ENCODE results near the gene NUDT5.

The NUDT5 gene

DNA sequence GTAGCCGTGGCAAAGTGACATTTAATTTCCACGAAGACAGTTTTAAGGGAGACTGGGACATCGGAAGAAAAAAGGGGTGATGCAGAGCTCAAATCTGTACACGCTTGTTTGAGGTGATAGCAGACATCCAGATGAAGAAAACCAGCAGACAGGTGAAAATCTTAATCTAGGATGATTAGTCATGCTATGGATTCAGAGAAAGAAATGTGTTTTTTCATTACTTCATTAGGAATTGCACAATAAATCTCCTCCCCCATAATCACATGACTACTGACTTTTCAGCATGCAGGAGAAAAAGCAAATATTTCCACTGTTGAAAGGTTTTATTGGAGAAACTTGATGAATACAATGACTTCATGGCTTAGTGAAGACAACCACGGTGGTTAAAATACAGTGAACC, 2.5 kb downstream of the NUDT5 start:
- TF ChIP-seq PAX5 (IDR thresholded peaks at IDR 0.05; ENCODE audit: insufficient read depth, low read length, severe bottlenecking) (no peak), POU2F2 (IDR thresholded peaks at IDR 0.05; ENCODE audit: low read depth, low read length) (no peak), TAF1 (IDR thresholded peaks at IDR 0.05; ENCODE audit: low read depth, low read length) (no peak), POLR2AphosphoS5 (IDR thresholded peaks at IDR 0.05; ENCODE audit: low read depth, low read length) (no peak), POLR2A (IDR thresholded peaks at IDR 0.05; ENCODE audit: low read depth, low read length) (no peak), SPI1 (IDR thresholded peaks at IDR 0.05; ENCODE audit: low read depth, low read length) (no peak)
- DNase-seq (ENCODE audit: insufficient read length, low spot score) (no peak), FAIRE-seq (no peak)

DNA sequence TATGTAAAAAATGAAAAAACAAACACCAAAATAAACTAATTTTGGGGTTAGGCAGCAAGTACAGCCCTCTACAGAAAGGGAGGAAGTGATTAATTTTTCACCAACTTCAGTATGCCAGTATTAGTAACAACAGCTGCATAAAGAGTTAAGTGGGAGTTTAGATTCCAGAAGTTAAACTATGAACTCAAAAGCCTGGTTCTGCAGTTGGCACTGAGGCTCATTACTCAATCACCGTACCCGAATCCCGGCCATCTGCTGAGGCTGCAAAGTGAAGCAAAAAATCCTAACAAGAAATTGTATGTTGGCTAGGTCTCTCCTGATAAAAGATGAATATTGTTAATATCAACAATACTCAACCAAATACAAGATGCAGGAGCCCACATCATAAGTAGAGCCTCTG, 4.0 kb downstream of the NUDT5 start:
- peak; percentile 48; the same call in 1 of the 2 replicates for TF ChIP-seq SPI1 (IDR thresholded peaks at IDR 0.05; ENCODE audit: low read depth, low read length)
- TF ChIP-seq POLR2A (IDR thresholded peaks at IDR 0.05; ENCODE audit: low read depth, low read length): no peak
- TF ChIP-seq TAF1 (IDR thresholded peaks at IDR 0.05; ENCODE audit: low read depth, low read length): no peak
- no peak for TF ChIP-seq POU2F2 (IDR thresholded peaks at IDR 0.05; ENCODE audit: low read depth, low read length)
- no peak for TF ChIP-seq PAX5 (IDR thresholded peaks at IDR 0.05; ENCODE audit: insufficient read depth, low read length, severe bottlenecking)
- no peak for DNase-seq (ENCODE audit: insufficient read length, low spot score)
- no peak for FAIRE-seq

DNA sequence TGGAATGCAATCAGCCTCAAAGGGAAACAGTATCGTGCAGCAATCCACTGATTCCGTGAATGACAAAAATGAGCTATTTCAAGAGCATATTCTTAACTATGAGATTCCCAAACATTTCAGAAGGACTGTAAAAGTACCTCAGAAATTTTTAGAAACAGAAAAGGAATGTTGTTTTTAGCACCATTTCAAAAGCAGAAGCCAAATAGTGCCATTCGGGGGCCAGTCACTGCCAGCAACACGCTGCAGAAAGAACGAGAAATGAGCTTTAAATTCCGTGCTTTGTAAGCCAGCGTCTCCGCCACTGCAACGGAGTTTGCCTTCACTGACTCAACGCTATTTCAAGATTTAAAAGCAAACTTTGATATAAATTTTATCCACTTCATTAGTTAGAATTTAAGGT, 6.3 kb downstream of the NUDT5 start:
- no peak for FAIRE-seq

DNA sequence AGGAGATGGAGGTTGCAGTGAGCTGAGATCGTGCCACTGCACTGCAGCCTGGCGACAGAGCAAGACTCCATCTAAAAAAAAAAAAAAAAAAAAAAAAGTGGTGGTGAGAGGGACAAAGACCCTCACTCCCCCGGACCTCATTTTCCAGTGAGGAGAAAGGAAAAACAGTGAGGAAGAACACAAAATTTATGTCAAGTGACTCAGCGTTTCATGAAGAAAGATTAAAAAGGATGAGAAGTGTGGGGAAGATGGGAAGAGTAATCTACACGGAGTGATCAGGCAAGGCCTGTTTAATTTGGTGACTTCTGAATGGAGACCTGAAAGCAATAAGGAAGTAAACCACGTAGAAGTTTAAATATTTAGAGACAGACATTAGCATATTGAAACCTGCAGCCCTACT, 7.0 kb downstream of the NUDT5 start:
- FAIRE-seq: no peak
- TF ChIP-seq POLR2A (IDR thresholded peaks at IDR 0.05; ENCODE audit: low read depth, low read length) (no peak), SPI1 (IDR thresholded peaks at IDR 0.05; ENCODE audit: low read depth, low read length) (no peak)
- DNase-seq (ENCODE audit: insufficient read length, low spot score): no peak

More for the DNA sequence above, 6.3 kb downstream of the NUDT5 start:
- TF ChIP-seq POLR2A (IDR thresholded peaks at IDR 0.05; ENCODE audit: low read depth, low read length) (no peak), PAX5 (IDR thresholded peaks at IDR 0.05; ENCODE audit: insufficient read depth, low read length, severe bottlenecking) (no peak), TAF1 (IDR thresholded peaks at IDR 0.05; ENCODE audit: low read depth, low read length) (no peak), POLR2AphosphoS5 (IDR thresholded peaks at IDR 0.05; ENCODE audit: low read depth, low read length) (no peak), SPI1 (IDR thresholded peaks at IDR 0.05; ENCODE audit: low read depth, low read length) (no peak)
- DNase-seq (ENCODE audit: insufficient read length, low spot score): no peak

DNA sequence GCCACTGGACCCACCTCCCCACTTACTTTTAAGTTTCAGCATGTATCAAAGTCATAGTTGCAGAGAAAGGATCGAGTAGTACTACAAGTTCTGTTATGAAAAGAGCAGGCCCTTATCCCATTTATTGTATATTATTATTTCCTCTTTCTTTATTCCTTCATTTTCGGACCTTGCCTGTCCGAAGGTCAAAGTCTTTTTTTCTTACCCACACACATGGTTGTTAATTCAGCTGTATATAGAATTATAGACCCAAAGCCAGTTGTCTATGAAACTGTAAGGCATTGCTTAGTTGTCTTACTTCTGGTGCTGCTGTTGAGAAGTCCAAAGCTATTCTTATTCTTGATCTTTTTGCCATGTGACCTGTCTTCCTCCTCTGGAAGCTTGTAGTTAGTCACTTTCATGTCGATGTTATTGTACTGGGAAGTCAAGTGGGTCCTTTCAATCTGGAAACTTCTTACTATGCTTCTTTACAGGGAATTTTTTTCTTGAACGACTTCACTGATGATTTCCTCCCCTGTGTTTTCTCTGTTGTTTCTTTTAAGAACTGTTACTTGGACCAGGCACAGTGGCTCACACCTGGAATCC, 8.3 kb downstream of the NUDT5 start:
- no peak for DNase-seq (ENCODE audit: insufficient read length, low spot score)
- FAIRE-seq: no peak

DNA sequence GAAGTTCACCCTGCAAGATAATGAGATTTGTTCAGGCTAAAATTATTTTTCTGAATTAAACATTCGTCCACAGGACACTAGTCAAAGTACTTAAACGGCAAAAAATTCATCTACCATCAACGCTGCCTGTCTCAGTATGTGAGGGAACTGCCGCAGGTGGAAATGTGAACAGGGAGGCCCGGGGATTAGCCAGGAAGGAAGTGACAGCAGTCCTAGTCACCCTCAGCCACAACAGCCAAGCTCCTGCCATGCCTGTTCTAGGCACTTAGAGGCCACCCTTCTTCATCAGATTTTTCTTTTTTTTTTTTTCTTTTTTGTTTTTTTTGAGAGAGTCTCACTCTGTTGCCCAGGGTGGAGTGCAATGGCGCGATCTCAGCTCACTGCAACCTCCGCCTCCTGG, 9.4 kb downstream of the NUDT5 start:
- TF ChIP-seq POU2F2 (IDR thresholded peaks at IDR 0.05; ENCODE audit: low read depth, low read length) (no peak), POLR2AphosphoS5 (IDR thresholded peaks at IDR 0.05; ENCODE audit: low read depth, low read length) (no peak), TAF1 (IDR thresholded peaks at IDR 0.05; ENCODE audit: low read depth, low read length) (no peak), PAX5 (IDR thresholded peaks at IDR 0.05; ENCODE audit: insufficient read depth, low read length, severe bottlenecking) (no peak), POLR2A (IDR thresholded peaks at IDR 0.05; ENCODE audit: low read depth, low read length) (no peak), SPI1 (IDR thresholded peaks at IDR 0.05; ENCODE audit: low read depth, low read length) (no peak)
- no peak for DNase-seq (ENCODE audit: insufficient read length, low spot score)
- no peak for FAIRE-seq

More for the DNA sequence above, 8.3 kb downstream of the NUDT5 start:
- TF ChIP-seq SPI1 (IDR thresholded peaks at IDR 0.05; ENCODE audit: low read depth, low read length) (no peak), POLR2AphosphoS5 (IDR thresholded peaks at IDR 0.05; ENCODE audit: low read depth, low read length) (no peak), POU2F2 (IDR thresholded peaks at IDR 0.05; ENCODE audit: low read depth, low read length) (no peak)

DNA sequence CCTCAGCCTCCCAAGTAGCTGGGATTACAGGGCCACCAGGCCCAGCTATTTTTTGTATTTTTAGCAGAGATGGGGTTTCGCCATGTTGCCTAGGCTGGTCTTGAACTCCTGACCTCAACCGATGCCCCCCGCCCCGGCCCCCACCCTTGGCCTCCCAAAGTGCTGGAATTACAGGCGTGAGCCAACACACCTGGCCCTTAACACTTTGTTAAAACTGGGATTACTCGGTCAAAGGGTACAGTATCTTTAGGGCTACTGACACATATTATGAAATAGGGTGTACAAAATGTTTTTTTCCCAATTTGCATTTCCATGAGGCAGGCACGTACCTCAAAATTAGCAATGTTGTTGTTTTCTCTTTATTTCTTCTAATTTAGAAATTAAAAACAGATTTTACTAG, 11.5 kb downstream of the NUDT5 start:
- no peak for FAIRE-seq
- no peak for DNase-seq (ENCODE audit: insufficient read length, low spot score)
- TF ChIP-seq POLR2A (IDR thresholded peaks at IDR 0.05; ENCODE audit: low read depth, low read length) (no peak), TAF1 (IDR thresholded peaks at IDR 0.05; ENCODE audit: low read depth, low read length) (no peak), SPI1 (IDR thresholded peaks at IDR 0.05; ENCODE audit: low read depth, low read length) (no peak), PAX5 (IDR thresholded peaks at IDR 0.05; ENCODE audit: insufficient read depth, low read length, severe bottlenecking) (no peak), POLR2AphosphoS5 (IDR thresholded peaks at IDR 0.05; ENCODE audit: low read depth, low read length) (no peak), POU2F2 (IDR thresholded peaks at IDR 0.05; ENCODE audit: low read depth, low read length) (no peak)

DNA sequence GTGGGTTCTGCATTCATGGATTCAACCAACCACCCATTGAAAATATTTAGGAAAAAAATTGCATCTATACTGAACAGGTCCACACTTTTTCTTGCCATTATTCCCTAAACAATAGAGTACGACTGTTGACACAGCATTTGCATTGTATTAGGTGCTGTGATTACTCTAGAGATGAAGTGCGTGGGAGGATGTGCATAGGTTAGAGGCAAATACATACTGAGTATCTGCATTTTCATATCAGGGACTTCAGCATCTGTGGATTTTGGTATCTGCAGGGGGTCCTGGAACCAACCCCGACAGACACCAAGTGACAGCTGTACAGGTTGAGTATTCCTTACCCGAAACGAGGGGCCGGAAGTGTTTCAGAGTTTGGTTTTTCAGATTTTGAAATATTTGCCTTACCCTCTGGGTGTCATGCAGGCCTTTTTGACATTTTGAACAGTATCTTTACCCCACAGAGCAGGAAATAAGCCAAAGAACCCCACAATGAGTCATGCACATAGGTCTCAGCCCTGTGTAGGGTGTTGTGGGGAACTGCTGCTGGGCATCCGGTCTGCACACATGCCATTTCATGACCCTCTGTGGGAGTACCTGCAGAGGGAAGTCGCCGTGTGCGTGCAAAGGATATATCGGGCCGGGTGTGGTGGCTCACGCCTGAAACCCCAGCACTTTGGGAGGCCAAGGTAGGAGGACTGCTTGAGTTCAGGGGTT, 14.5 kb downstream of the NUDT5 start:
- TF ChIP-seq POLR2A (IDR thresholded peaks at IDR 0.05; ENCODE audit: low read depth, low read length) (no peak), POU2F2 (IDR thresholded peaks at IDR 0.05; ENCODE audit: low read depth, low read length) (no peak), TAF1 (IDR thresholded peaks at IDR 0.05; ENCODE audit: low read depth, low read length) (no peak), SPI1 (IDR thresholded peaks at IDR 0.05; ENCODE audit: low read depth, low read length) (no peak), POLR2AphosphoS5 (IDR thresholded peaks at IDR 0.05; ENCODE audit: low read depth, low read length) (no peak), PAX5 (IDR thresholded peaks at IDR 0.05; ENCODE audit: insufficient read depth, low read length, severe bottlenecking) (no peak)
- DNase-seq (ENCODE audit: insufficient read length, low spot score): no peak
- FAIRE-seq: peak; percentile 26

DNA sequence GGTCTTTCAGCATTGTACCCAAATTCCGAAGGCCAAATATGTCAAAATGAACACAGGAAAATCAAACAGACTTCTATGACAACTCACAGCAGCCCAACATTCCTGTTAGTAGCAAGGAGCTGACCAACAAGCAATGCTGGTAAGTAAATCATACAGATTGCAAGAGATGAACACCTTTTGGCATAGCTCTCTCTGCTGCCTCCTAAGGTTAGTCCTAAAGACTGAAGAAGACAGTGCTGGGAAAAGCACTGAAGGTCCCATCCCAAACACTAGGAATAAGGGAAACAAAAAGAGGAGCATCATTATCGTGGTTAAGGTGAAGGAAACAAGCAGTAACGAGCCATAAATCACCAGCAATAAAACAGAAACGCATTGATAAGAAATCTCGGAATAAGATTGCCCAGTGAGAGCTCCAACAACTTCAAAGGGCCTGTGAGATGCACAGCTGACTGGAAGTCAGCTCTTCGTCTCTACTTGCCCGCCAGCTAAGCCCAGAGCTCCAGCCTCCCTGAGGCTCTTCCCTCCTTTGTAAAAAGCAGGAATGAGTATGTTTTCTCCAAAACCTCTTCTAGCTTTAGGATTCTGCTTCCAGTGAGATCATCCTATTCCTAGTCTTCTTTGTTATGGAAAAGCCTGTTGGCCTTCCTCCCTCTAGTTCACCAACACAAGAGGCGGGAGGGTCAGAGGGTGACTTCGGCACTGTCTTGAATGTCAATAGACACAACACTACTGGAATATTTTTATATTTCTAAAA, 15.3 kb downstream of the NUDT5 start:
- peak; percentile 50 for FAIRE-seq
- TF ChIP-seq POU2F2 (IDR thresholded peaks at IDR 0.05; ENCODE audit: low read depth, low read length) (no peak), POLR2A (IDR thresholded peaks at IDR 0.05; ENCODE audit: low read depth, low read length) (no peak), SPI1 (IDR thresholded peaks at IDR 0.05; ENCODE audit: low read depth, low read length) (no peak), PAX5 (IDR thresholded peaks at IDR 0.05; ENCODE audit: insufficient read depth, low read length, severe bottlenecking) (no peak), TAF1 (IDR thresholded peaks at IDR 0.05; ENCODE audit: low read depth, low read length) (no peak), POLR2AphosphoS5 (IDR thresholded peaks at IDR 0.05; ENCODE audit: low read depth, low read length) (no peak)
- DNase-seq (ENCODE audit: insufficient read length, low spot score): no peak

All from GM12891 (cell line).